Mucosa of stomach (tissue), 1 donor: ENCODE data around the gene BARX1.

Source experiments
- H3K27me3 ChIP-seq: one replicate; pipeline ENCODE4 v1.7.0; 2013; ENCODE audit warnings: mild to moderate bottlenecking, low read length; ENCODE audit not compliant: control insufficient read depth, insufficient read depth
- H3K36me3 ChIP-seq: one replicate; pipeline ENCODE4 v1.7.0; 2013; ENCODE audit warnings: low read length; ENCODE audit not compliant: control insufficient read depth, insufficient read depth
- H3K4me1 ChIP-seq: one replicate; pipeline ENCODE4 v1.7.0; 2013; ENCODE audit warnings: mild to moderate bottlenecking, low read length; ENCODE audit not compliant: control insufficient read depth, insufficient read depth
- H3K4me3 ChIP-seq: one replicate; pipeline ENCODE4 v1.7.0; 2013; ENCODE audit warnings: low read length
- H3K9ac ChIP-seq: one replicate; pipeline ENCODE4 v1.7.0; 2013; ENCODE audit warnings: mild to moderate bottlenecking, low read length, moderate library complexity
- H3K9me3 ChIP-seq: one replicate; pipeline ENCODE4 v1.7.0; 2013; ENCODE audit warnings: mild to moderate bottlenecking, low read length, moderate library complexity; ENCODE audit not compliant: control insufficient read depth
- donor health status: Pancreatic carcinoma.

Gene BARX1

GRCh38 chr9:93905473-93906133 is 49.6 kb downstream of the BARX1 start:
- H3K9ac ChIP-seq = no peak overlapping the region
- no peaks in the 10 kb centered on the region for H3K9me3 ChIP-seq
- no peak overlapping the region for H3K4me3 ChIP-seq
- H3K36me3 ChIP-seq = no peaks in the 10 kb centered on the region
- H3K4me1 ChIP-seq = peaks cover 26% of the 10 kb centered on the region
- H3K27me3 ChIP-seq = peaks cover 25% of the 10 kb centered on the region

GRCh38 chr9:93904649-93905472 is 50.3 kb downstream of the BARX1 start:
- Histone ChIP-seq H3K27me3 (peaks cover 25% of the 10 kb centered on the region), H3K4me1 (peaks cover 26% of the 10 kb centered on the region), H3K9ac (no peak overlapping the region), H3K36me3 (no peaks in the 10 kb centered on the region), H3K9me3 (no peaks in the 10 kb centered on the region), H3K4me3 (no peak overlapping the region)

- no peaks in the 10 kb centered on the region for H3K36me3 ChIP-seq
- H3K9ac ChIP-seq = no peak overlapping the region
- H3K9me3 ChIP-seq = no peaks in the 10 kb centered on the region
- peaks cover 18% of the 10 kb centered on the region for H3K4me1 ChIP-seq
- no peak overlapping the region for H3K4me3 ChIP-seq
- H3K27me3 ChIP-seq = peaks cover 19% of the 10 kb centered on the region
Measured at GRCh38 chr9:93903886-93904648, 51.1 kb downstream of the BARX1 start.

GRCh38 chr9:93902780-93903655 is 52.1 kb downstream of the BARX1 start:
- no peak overlapping the region for H3K9ac ChIP-seq
- no peaks in the 10 kb centered on the region for H3K9me3 ChIP-seq
- peaks cover 10% of the 10 kb centered on the region for H3K4me1 ChIP-seq
- H3K36me3 ChIP-seq = no peaks in the 10 kb centered on the region
- H3K4me3 ChIP-seq = no peak overlapping the region
- H3K27me3 ChIP-seq = peaks cover 9% of the 10 kb centered on the region

GRCh38 chr9:93902051-93902779 is 52.9 kb downstream of the BARX1 start:
- Histone ChIP-seq H3K4me3 (no peak overlapping the region), H3K9ac (no peak overlapping the region), H3K4me1 (peaks cover 5% of the 10 kb centered on the region), H3K36me3 (no peaks in the 10 kb centered on the region), H3K27me3 (peaks cover 3% of the 10 kb centered on the region), H3K9me3 (no peaks in the 10 kb centered on the region)
